Pancreas (tissue), 8 donors: ENCODE results near the gene KRTAP9-1. TPM values are rescaled to one million over a fixed set of nuclear protein-coding genes. Genes with fewer than 3 reads are reported as not detected.

Source experiments
- polyA plus RNA-seq, 2 donors: library from polyadenylated mRNA; stranded (reverse); fragments of 200-250 nt; gene quantifications; one replicate each; pipeline ENCODE4 v1.2.3, GENCODE V29; 2013
- total RNA-seq, 6 donors: library from RNA; stranded (reverse); fragmentation: NEBNext Ultra II Directional in 4 of 6; extraction: Animal tissue kit (Norgen Biotek cat#: 25700) in 4 of 6; gene quantifications; one replicate each; pipeline versions ENCODE4 v1.2.1 to v1.2.4, GENCODE V29; 2021 to 2023
- donor health status: healthy with polysubstance abuse.
- donor health status: DM: no; HTN: no; CAD: no; lungs with moderate emphysema.
- donor health status: DM: no; HTN: no; CAD: no.
- donor health status: Bipolar disorder and iron deficiency.
- donor health status: DM: yes; HTN: yes; CAD: no.
- donor health status: DM: no; HTN: no; CAD: no.
- donor health status: DM: no; HTN: no; CAD: no.
- donor health status: DM: yes; HTN: yes; CAD: no.

The KRTAP9-1 gene
- total and polyA plus RNA-seq, 8 donors: not detected

Other genes starting within 250 kb of the KRTAP9-1 start
Only the 30 nearest of the 40 such genes appear.
- not detected for gene KRTAP1-4, start 159.7 kb upstream of the KRTAP9-1 start, total RNA-seq
- gene KRTAP1-4, start 159.7 kb upstream of the KRTAP9-1 start, polyA plus RNA-seq: not detected
- not detected for gene KRTAP1-3, start 155.0 kb upstream of the KRTAP9-1 start, total RNA-seq
- gene KRTAP1-3, start 155.0 kb upstream of the KRTAP9-1 start, polyA plus RNA-seq: not detected
- gene KRTAP1-1, start 148.4 kb upstream of the KRTAP9-1 start, total RNA-seq: under 1 TPM in 3 of 6 donors, not detected in 3; 0.16 to 0.46 (median 0.31) TPM
- under 1 TPM in 1 of 2 donors, not detected in 1; 0.68 TPM for gene KRTAP1-1, start 148.4 kb upstream of the KRTAP9-1 start, polyA plus RNA-seq
- not detected for gene KRTAP2-1, start 142.6 kb upstream of the KRTAP9-1 start, total RNA-seq
- gene KRTAP2-1, start 142.6 kb upstream of the KRTAP9-1 start, polyA plus RNA-seq: not detected
- gene KRTAP2-2, start 134.7 kb upstream of the KRTAP9-1 start, total RNA-seq: not detected
- gene KRTAP2-2, start 134.7 kb upstream of the KRTAP9-1 start, polyA plus RNA-seq: not detected
- not detected for gene KRTAP2-3, start 129.8 kb upstream of the KRTAP9-1 start, total RNA-seq
- gene KRTAP2-3, start 129.8 kb upstream of the KRTAP9-1 start, polyA plus RNA-seq: not detected
- not detected for gene KRTAP2-4, start 124.0 kb upstream of the KRTAP9-1 start, total RNA-seq
- not detected for gene KRTAP2-4, start 124.0 kb upstream of the KRTAP9-1 start, polyA plus RNA-seq
- not detected for gene KRTAP4-7, start 105.7 kb upstream of the KRTAP9-1 start, total RNA-seq
- not detected for gene KRTAP4-7, start 105.7 kb upstream of the KRTAP9-1 start, polyA plus RNA-seq
- not detected for gene KRTAP4-8, start 91.7 kb upstream of the KRTAP9-1 start, total RNA-seq
- gene KRTAP4-8, start 91.7 kb upstream of the KRTAP9-1 start, polyA plus RNA-seq: not detected
- gene KRTAP4-16, start 87.7 kb upstream of the KRTAP9-1 start, total RNA-seq: not detected
- gene KRTAP4-16, start 87.7 kb upstream of the KRTAP9-1 start, polyA plus RNA-seq: not detected
- gene KRTAP4-9, start 84.5 kb upstream of the KRTAP9-1 start, total RNA-seq: not detected
- not detected for gene KRTAP4-9, start 84.5 kb upstream of the KRTAP9-1 start, polyA plus RNA-seq
- gene KRTAP4-11, start 71.5 kb upstream of the KRTAP9-1 start, total RNA-seq: not detected
- not detected for gene KRTAP4-11, start 71.5 kb upstream of the KRTAP9-1 start, polyA plus RNA-seq
- not detected for gene KRTAP4-12, start 65.7 kb upstream of the KRTAP9-1 start, total RNA-seq
- not detected for gene KRTAP4-12, start 65.7 kb upstream of the KRTAP9-1 start, polyA plus RNA-seq
- not detected for gene KRTAP4-6, start 49.3 kb upstream of the KRTAP9-1 start, total RNA-seq
- not detected for gene KRTAP4-6, start 49.3 kb upstream of the KRTAP9-1 start, polyA plus RNA-seq
- not detected for gene KRTAP4-5, start 40.1 kb upstream of the KRTAP9-1 start, total RNA-seq
- not detected for gene KRTAP4-5, start 40.1 kb upstream of the KRTAP9-1 start, polyA plus RNA-seq
- gene KRTAP4-4, start 29.1 kb upstream of the KRTAP9-1 start, total RNA-seq: not detected
- not detected for gene KRTAP4-4, start 29.1 kb upstream of the KRTAP9-1 start, polyA plus RNA-seq
- gene KRTAP4-3, start 21.7 kb upstream of the KRTAP9-1 start, total RNA-seq: not detected
- not detected for gene KRTAP4-3, start 21.7 kb upstream of the KRTAP9-1 start, polyA plus RNA-seq
- not detected for gene KRTAP4-2, start 11.7 kb upstream of the KRTAP9-1 start, total RNA-seq
- not detected for gene KRTAP4-2, start 11.7 kb upstream of the KRTAP9-1 start, polyA plus RNA-seq
- gene KRTAP4-1, start 5.0 kb upstream of the KRTAP9-1 start, total RNA-seq: not detected
- not detected for gene KRTAP4-1, start 5.0 kb upstream of the KRTAP9-1 start, polyA plus RNA-seq
- not detected for gene KRTAP9-2, start 36.8 kb downstream of the KRTAP9-1 start, total RNA-seq
- gene KRTAP9-2, start 36.8 kb downstream of the KRTAP9-1 start, polyA plus RNA-seq: not detected
- gene KRTAP9-3, start 42.6 kb downstream of the KRTAP9-1 start, total RNA-seq: not detected
- not detected for gene KRTAP9-3, start 42.6 kb downstream of the KRTAP9-1 start, polyA plus RNA-seq
- gene KRTAP9-8, start 48.1 kb downstream of the KRTAP9-1 start, total RNA-seq: not detected
- gene KRTAP9-8, start 48.1 kb downstream of the KRTAP9-1 start, polyA plus RNA-seq: not detected
- not detected for gene KRTAP9-4, start 59.8 kb downstream of the KRTAP9-1 start, total RNA-seq
- not detected for gene KRTAP9-4, start 59.8 kb downstream of the KRTAP9-1 start, polyA plus RNA-seq
- not detected for gene KRTAP9-9, start 65.5 kb downstream of the KRTAP9-1 start, total RNA-seq
- not detected for gene KRTAP9-9, start 65.5 kb downstream of the KRTAP9-1 start, polyA plus RNA-seq
- gene KRTAP9-6, start 75.5 kb downstream of the KRTAP9-1 start, total RNA-seq: not detected
- gene KRTAP9-6, start 75.5 kb downstream of the KRTAP9-1 start, polyA plus RNA-seq: not detected
- gene KRTAP9-7, start 85.8 kb downstream of the KRTAP9-1 start, total RNA-seq: not detected
- gene KRTAP9-7, start 85.8 kb downstream of the KRTAP9-1 start, polyA plus RNA-seq: not detected
- gene KRTAP29-1, start 113.0 kb downstream of the KRTAP9-1 start, total RNA-seq: not detected
- gene KRTAP29-1, start 113.0 kb downstream of the KRTAP9-1 start, polyA plus RNA-seq: not detected
- gene KRTAP16-1, start 119.4 kb downstream of the KRTAP9-1 start, total RNA-seq: not detected
- gene KRTAP16-1, start 119.4 kb downstream of the KRTAP9-1 start, polyA plus RNA-seq: not detected
- gene KRTAP17-1, start 125.8 kb downstream of the KRTAP9-1 start, total RNA-seq: not detected
- not detected for gene KRTAP17-1, start 125.8 kb downstream of the KRTAP9-1 start, polyA plus RNA-seq
- gene KRT33A, start 160.9 kb downstream of the KRTAP9-1 start, total RNA-seq: not detected
- not detected for gene KRT33A, start 160.9 kb downstream of the KRTAP9-1 start, polyA plus RNA-seq